Stimulated activated CD4-positive, alpha-beta T cell treated with anti-CD3 and anti-CD28 coated beads, Interleukin-12 subunit alpha, Interleukin-12 subunit beta, amount 100 ng/mL, for 48 hours (primary cell): ENCODE results near the gene NLRP8.
"Not testable (repeated sequence)": the region's sequence is repeated elsewhere in the genome, so short reads cannot be mapped to it uniquely, and the experiment has no call there.

Experiments
- DNase-seq, 3 donors: peaks; one replicate each; pipeline ENCODE4 v3.0.0-alpha.2; 2020; ENCODE audit warnings: low read depth in 2 of 3, low spot score in 1 of 3

The NLRP8 gene

GRCh38 chr19:55962186-55962585 is 14.6 kb downstream of the NLRP8 start:
- DNase-seq = no peak

- DNase-seq = no peak
Observed at GRCh38 chr19:55973982-55974381, 26.4 kb downstream of the NLRP8 start.

GRCh38 chr19:55980415-55980814 is 32.8 kb downstream of the NLRP8 start:
- DNase-seq = no peak

GRCh38 chr19:55985254-55985653 is 37.6 kb downstream of the NLRP8 start:
- no peak for DNase-seq

- no peak for DNase-seq
Observed at GRCh38 chr19:55986487-55986886, 38.9 kb downstream of the NLRP8 start, which contains the start of gene NLRP5. TSS of gene NLRP5 (plus strand) at chr19:55986775.

GRCh38 chr19:55990831-55991230 is 43.2 kb downstream of the NLRP8 start:
- DNase-seq = no peak

- DNase-seq = no peak
Observed at GRCh38 chr19:55993492-55993891, 45.9 kb downstream of the NLRP8 start.

- DNase-seq = no peak
Observed at GRCh38 chr19:56014765-56015164, 67.1 kb downstream of the NLRP8 start.

GRCh38 chr19:56015756-56016155 is 68.1 kb downstream of the NLRP8 start:
- no peak for DNase-seq

- not testable (repeated sequence) for DNase-seq
Observed at GRCh38 chr19:56019325-56019724, 71.7 kb downstream of the NLRP8 start.

- not testable (repeated sequence) for DNase-seq
Observed at GRCh38 chr19:56020355-56020975, 72.8 kb downstream of the NLRP8 start.

GRCh38 chr19:56026769-56027168 is 79.1 kb downstream of the NLRP8 start:
- DNase-seq = no peak
